Neural cell (in vitro differentiated cells): ENCODE results near the gene LEMD2.

ENCODE experiments used
- EZH2 ChIP-seq: fragments of 200-600, 300-800 bp; shearing (Covaris generic), sonication (generic); IDR thresholded peaks from 2 replicates; pipeline ENCODE4 v1.6.1; 2014; ENCODE audit warnings: antibody characterized with exemption, low read length, borderline replicate concordance, mild to moderate bottlenecking; ENCODE audit not compliant: insufficient read depth, poor library complexity, severe bottlenecking
- POLR2AphosphoS5 ChIP-seq: IDR thresholded peaks from 2 replicates; pipeline ENCODE4 v1.6.1; 2012
- RAD21 ChIP-seq: fragments of 450-650 bp; conservative IDR thresholded peaks from 2 replicates; pipeline ENCODE4 v1.6.1; 2014; ENCODE audit warnings: antibody characterized with exemption, mild to moderate bottlenecking, moderate library complexity
- SMC3 ChIP-seq: fragments of 450-650 bp; conservative IDR thresholded peaks from 2 replicates; pipeline ENCODE4 v1.6.1; 2014; ENCODE audit warnings: antibody characterized with exemption, mild to moderate bottlenecking, moderate library complexity; ENCODE audit not compliant: poor library complexity
- TF ChIP-seq, protein P1 (sequence below): fragments of 450-650 bp; IDR thresholded peaks from 2 replicates; pipeline ENCODE4 v1.5.1; 2014; ENCODE audit warnings: antibody characterized with exemption, mild to moderate bottlenecking, moderate library complexity; ENCODE audit not compliant: poor library complexity, severe bottlenecking
- TF ChIP-seq, protein P2 (sequence below): IDR thresholded peaks from 2 replicates; pipeline ENCODE4 v1.6.1; 2012; ENCODE audit warnings: borderline replicate concordance

DNA sequence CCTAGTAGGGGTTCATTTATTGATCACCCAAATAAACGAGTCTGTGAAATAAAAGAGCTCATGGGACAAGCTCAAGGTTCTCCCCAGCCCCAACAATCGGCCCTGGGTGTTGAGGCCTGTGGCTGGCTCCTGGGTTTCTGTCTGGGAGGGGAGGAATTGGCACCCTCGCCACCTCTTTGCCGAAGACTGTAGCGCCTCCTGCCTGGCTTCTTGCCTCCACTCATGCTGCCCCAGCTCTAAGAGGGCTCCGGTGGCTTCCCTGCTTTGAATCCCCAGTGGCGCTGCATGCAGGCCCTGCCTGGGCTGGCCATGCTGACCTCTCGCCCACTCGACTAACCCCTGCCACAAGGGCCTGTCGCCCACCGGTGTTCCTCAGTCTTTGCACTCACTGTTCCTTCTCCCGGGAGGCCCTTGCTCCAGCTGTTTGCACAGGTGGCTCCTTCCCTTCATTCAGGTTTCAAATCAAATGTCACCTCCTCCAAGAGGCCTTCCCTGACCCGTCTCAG lies 9.5 kb upstream of the LEMD2 start:
- no peak for TF ChIP-seq SMC3
- no peak for TF ChIP-seq POLR2AphosphoS5
- TF ChIP-seq, protein P1, sequence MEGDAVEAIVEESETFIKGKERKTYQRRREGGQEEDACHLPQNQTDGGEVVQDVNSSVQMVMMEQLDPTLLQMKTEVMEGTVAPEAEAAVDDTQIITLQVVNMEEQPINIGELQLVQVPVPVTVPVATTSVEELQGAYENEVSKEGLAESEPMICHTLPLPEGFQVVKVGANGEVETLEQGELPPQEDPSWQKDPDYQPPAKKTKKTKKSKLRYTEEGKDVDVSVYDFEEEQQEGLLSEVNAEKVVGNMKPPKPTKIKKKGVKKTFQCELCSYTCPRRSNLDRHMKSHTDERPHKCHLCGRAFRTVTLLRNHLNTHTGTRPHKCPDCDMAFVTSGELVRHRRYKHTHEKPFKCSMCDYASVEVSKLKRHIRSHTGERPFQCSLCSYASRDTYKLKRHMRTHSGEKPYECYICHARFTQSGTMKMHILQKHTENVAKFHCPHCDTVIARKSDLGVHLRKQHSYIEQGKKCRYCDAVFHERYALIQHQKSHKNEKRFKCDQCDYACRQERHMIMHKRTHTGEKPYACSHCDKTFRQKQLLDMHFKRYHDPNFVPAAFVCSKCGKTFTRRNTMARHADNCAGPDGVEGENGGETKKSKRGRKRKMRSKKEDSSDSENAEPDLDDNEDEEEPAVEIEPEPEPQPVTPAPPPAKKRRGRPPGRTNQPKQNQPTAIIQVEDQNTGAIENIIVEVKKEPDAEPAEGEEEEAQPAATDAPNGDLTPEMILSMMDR = no peak
- TF ChIP-seq EZH2 = no peak
- TF ChIP-seq, protein P2, sequence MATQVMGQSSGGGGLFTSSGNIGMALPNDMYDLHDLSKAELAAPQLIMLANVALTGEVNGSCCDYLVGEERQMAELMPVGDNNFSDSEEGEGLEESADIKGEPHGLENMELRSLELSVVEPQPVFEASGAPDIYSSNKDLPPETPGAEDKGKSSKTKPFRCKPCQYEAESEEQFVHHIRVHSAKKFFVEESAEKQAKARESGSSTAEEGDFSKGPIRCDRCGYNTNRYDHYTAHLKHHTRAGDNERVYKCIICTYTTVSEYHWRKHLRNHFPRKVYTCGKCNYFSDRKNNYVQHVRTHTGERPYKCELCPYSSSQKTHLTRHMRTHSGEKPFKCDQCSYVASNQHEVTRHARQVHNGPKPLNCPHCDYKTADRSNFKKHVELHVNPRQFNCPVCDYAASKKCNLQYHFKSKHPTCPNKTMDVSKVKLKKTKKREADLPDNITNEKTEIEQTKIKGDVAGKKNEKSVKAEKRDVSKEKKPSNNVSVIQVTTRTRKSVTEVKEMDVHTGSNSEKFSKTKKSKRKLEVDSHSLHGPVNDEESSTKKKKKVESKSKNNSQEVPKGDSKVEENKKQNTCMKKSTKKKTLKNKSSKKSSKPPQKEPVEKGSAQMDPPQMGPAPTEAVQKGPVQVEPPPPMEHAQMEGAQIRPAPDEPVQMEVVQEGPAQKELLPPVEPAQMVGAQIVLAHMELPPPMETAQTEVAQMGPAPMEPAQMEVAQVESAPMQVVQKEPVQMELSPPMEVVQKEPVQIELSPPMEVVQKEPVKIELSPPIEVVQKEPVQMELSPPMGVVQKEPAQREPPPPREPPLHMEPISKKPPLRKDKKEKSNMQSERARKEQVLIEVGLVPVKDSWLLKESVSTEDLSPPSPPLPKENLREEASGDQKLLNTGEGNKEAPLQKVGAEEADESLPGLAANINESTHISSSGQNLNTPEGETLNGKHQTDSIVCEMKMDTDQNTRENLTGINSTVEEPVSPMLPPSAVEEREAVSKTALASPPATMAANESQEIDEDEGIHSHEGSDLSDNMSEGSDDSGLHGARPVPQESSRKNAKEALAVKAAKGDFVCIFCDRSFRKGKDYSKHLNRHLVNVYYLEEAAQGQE = no peak
- TF ChIP-seq RAD21 = no peak
